Measurements from ENCODE around the gene CAMTA1. TPM values are rescaled to one million over a fixed set of nuclear protein-coding genes. Genes with fewer than 3 reads are reported as not detected.

Gene CAMTA1
- total RNA-seq, 1 donor from 2014 or later: 77.6 TPM

DNA sequence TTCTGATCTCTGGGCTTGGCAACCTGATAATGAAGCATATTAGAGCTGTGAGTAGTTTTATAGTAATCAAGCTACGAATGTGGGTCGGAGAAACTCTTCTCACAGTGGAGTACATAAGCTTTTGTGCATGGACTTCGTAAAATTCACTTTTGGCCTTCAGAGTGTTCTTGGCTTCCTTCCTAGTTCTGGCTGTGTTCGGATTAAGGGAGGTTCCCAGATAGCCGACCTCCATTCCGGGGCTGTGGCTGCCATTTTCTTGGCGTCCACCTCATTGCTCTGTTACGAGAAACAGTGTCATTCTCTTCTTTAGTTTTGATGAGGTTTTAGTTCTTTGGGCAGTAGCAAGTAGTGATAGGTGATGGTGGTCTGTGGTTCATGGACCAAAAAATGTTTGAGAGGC, 26.3 kb downstream of the CAMTA1 start:
- FAIRE-seq: no peak
- H3K9me3 Mint-ChIP-seq (ENCODE audit: unreplicated experiment): no peaks in the 10 kb centered on the region
- no peak overlapping the region for H3K27ac ChIP-seq (ENCODE audit: low read depth, low read length)
- H3K27me3 Mint-ChIP-seq (ENCODE audit: low read depth, unreplicated experiment): no peaks in the 10 kb centered on the region
- no peak overlapping the region for H3K4me2 ChIP-seq (ENCODE audit: low read length)
- no peak overlapping the region for H3K27ac Mint-ChIP-seq (ENCODE audit: unreplicated experiment)
- no peak for DNase-seq (ENCODE audit: low read depth)
- H2AFZ ChIP-seq (ENCODE audit: low read depth, low read length): no peak overlapping the region
- H3K36me3 ChIP-seq (ENCODE audit: insufficient read depth, low read length): no peaks in the 10 kb centered on the region
- no peak overlapping the region for H3K4me3 Mint-ChIP-seq (ENCODE audit: unreplicated experiment)
- H3K4me1 ChIP-seq (ENCODE audit: insufficient read depth, low read length): no peaks in the 10 kb centered on the region
- no peaks in the 10 kb centered on the region for H3K27me3 ChIP-seq (ENCODE audit: insufficient read depth, low read length)
- H3K79me2 ChIP-seq (ENCODE audit: insufficient read depth, low read length): peaks cover 92% of the 10 kb centered on the region
- H3K36me3 Mint-ChIP-seq (ENCODE audit: low read depth, unreplicated experiment): no peaks in the 10 kb centered on the region
- H3K4me1 Mint-ChIP-seq (ENCODE audit: low read depth, unreplicated experiment): no peaks in the 10 kb centered on the region
- H3K9me3 ChIP-seq (ENCODE audit: insufficient read depth, low read depth, low read length): no peaks in the 10 kb centered on the region
- no peak overlapping the region for H3K9ac ChIP-seq (ENCODE audit: low read length)
- H4K20me1 ChIP-seq (ENCODE audit: insufficient read depth, low read length): peaks cover 72% of the 10 kb centered on the region
- H3K4me3 ChIP-seq (ENCODE audit: insufficient read depth, low read depth, low read length): no peak overlapping the region
- no peak for TF ChIP-seq EZH2 (IDR thresholded peaks at IDR 0.05; ENCODE audit: insufficient read depth, low read length)
- TF ChIP-seq, protein P1, sequence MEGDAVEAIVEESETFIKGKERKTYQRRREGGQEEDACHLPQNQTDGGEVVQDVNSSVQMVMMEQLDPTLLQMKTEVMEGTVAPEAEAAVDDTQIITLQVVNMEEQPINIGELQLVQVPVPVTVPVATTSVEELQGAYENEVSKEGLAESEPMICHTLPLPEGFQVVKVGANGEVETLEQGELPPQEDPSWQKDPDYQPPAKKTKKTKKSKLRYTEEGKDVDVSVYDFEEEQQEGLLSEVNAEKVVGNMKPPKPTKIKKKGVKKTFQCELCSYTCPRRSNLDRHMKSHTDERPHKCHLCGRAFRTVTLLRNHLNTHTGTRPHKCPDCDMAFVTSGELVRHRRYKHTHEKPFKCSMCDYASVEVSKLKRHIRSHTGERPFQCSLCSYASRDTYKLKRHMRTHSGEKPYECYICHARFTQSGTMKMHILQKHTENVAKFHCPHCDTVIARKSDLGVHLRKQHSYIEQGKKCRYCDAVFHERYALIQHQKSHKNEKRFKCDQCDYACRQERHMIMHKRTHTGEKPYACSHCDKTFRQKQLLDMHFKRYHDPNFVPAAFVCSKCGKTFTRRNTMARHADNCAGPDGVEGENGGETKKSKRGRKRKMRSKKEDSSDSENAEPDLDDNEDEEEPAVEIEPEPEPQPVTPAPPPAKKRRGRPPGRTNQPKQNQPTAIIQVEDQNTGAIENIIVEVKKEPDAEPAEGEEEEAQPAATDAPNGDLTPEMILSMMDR (IDR thresholded peaks at IDR 0.05; ENCODE audit: insufficient read depth, low read depth, low read length): no peak

GRCh38 chr1:6813165-6813564, 27.9 kb downstream of the CAMTA1 start:
- FAIRE-seq (no peak), DNase-seq (ENCODE audit: low read depth) (no peak)
- H3K9me3 ChIP-seq (ENCODE audit: insufficient read depth, low read depth, low read length): no peaks in the 10 kb centered on the region
- H3K9ac ChIP-seq (ENCODE audit: low read length): no peak overlapping the region
- TF ChIP-seq, protein P1 (IDR thresholded peaks at IDR 0.05; ENCODE audit: insufficient read depth, low read depth, low read length): no peak
- no peak for TF ChIP-seq EZH2 (IDR thresholded peaks at IDR 0.05; ENCODE audit: insufficient read depth, low read length)
- no peak overlapping the region for H3K4me2 ChIP-seq (ENCODE audit: low read length)
- H3K27ac ChIP-seq (ENCODE audit: low read depth, low read length): no peak overlapping the region
- no peak overlapping the region for H3K27ac Mint-ChIP-seq (ENCODE audit: unreplicated experiment)
- no peaks in the 10 kb centered on the region for H3K27me3 Mint-ChIP-seq (ENCODE audit: low read depth, unreplicated experiment)
- no peak overlapping the region for H2AFZ ChIP-seq (ENCODE audit: low read depth, low read length)
- H3K36me3 Mint-ChIP-seq (ENCODE audit: low read depth, unreplicated experiment): no peaks in the 10 kb centered on the region
- no peaks in the 10 kb centered on the region for H3K4me1 Mint-ChIP-seq (ENCODE audit: low read depth, unreplicated experiment)
- no peak overlapping the region for H3K4me3 Mint-ChIP-seq (ENCODE audit: unreplicated experiment)
- no peaks in the 10 kb centered on the region for H3K4me1 ChIP-seq (ENCODE audit: insufficient read depth, low read length)
- H3K9me3 Mint-ChIP-seq (ENCODE audit: unreplicated experiment): no peaks in the 10 kb centered on the region
- H4K20me1 ChIP-seq (ENCODE audit: insufficient read depth, low read length): peaks cover 77% of the 10 kb centered on the region
- H3K79me2 ChIP-seq (ENCODE audit: insufficient read depth, low read length): peaks cover 87% of the 10 kb centered on the region
- H3K27me3 ChIP-seq (ENCODE audit: insufficient read depth, low read length): no peaks in the 10 kb centered on the region
- no peak overlapping the region for H3K4me3 ChIP-seq (ENCODE audit: insufficient read depth, low read depth, low read length)
- H3K36me3 ChIP-seq (ENCODE audit: insufficient read depth, low read length): no peaks in the 10 kb centered on the region

DNA sequence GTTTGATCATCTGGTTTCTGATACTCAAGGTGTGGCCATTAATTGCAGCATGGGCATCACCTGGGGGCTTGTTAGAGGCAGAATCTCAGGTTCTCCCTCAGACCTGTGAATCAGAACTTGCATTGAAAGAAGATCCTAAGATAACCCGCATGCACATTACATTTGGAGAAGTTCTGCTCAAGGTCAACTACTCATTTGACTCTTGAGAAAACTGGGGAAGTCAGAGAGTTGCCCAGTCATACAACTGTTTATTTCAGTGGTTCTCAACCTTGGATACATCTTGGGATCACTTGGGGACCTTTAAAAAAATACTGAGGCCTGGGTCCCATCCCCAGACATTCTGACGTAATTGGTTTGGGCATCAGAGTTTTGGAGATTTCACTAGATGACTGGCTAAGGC, 30.5 kb downstream of the CAMTA1 start:
- DNase-seq (ENCODE audit: low read depth) (no peak), FAIRE-seq (no peak)
- Mint-ChIP-seq H3K9me3 (ENCODE audit: unreplicated experiment) (peaks cover 3% of the 10 kb centered on the region), H3K4me1 (ENCODE audit: low read depth, unreplicated experiment) (peaks cover 14% of the 10 kb centered on the region), H3K36me3 (ENCODE audit: low read depth, unreplicated experiment) (peaks cover 4% of the 10 kb centered on the region), H3K27me3 (ENCODE audit: low read depth, unreplicated experiment) (no peaks in the 10 kb centered on the region), H3K4me3 (ENCODE audit: unreplicated experiment) (no peak overlapping the region), H3K27ac (ENCODE audit: unreplicated experiment) (no peak overlapping the region)
- TF ChIP-seq EZH2 (IDR thresholded peaks at IDR 0.05; ENCODE audit: insufficient read depth, low read length): no peak
- TF ChIP-seq, protein P1 (IDR thresholded peaks at IDR 0.05; ENCODE audit: insufficient read depth, low read depth, low read length): no peak
- peaks cover 67% of the 10 kb centered on the region for H4K20me1 ChIP-seq (ENCODE audit: insufficient read depth, low read length)
- H3K27me3 ChIP-seq (ENCODE audit: insufficient read depth, low read length): no peaks in the 10 kb centered on the region
- H3K4me2 ChIP-seq (ENCODE audit: low read length): no peak overlapping the region
- no peak overlapping the region for H3K4me3 ChIP-seq (ENCODE audit: insufficient read depth, low read depth, low read length)
- H3K9me3 ChIP-seq (ENCODE audit: insufficient read depth, low read depth, low read length): no peaks in the 10 kb centered on the region
- H3K79me2 ChIP-seq (ENCODE audit: insufficient read depth, low read length): peaks cover 71% of the 10 kb centered on the region
- H3K27ac ChIP-seq (ENCODE audit: low read depth, low read length): no peak overlapping the region
- peaks cover 4% of the 10 kb centered on the region for H3K4me1 ChIP-seq (ENCODE audit: insufficient read depth, low read length)
- no peaks in the 10 kb centered on the region for H3K36me3 ChIP-seq (ENCODE audit: insufficient read depth, low read length)
- H2AFZ ChIP-seq (ENCODE audit: low read depth, low read length): no peak overlapping the region
- no peak overlapping the region for H3K9ac ChIP-seq (ENCODE audit: low read length)

Measured in astrocyte (in vitro differentiated cells and primary cell).